HG03159 (cell line): ENCODE results near the gene RDH14.

ENCODE experiments used
- ATAC-seq: cut with Tn5 transposase; IDR thresholded peaks from one replicate; pipeline ENCODE4 v1.9.1; 2021; ENCODE audit warnings: mild to moderate bottlenecking, moderate library complexity; ENCODE audit not compliant: unreplicated experiment

Gene RDH14

DNA sequence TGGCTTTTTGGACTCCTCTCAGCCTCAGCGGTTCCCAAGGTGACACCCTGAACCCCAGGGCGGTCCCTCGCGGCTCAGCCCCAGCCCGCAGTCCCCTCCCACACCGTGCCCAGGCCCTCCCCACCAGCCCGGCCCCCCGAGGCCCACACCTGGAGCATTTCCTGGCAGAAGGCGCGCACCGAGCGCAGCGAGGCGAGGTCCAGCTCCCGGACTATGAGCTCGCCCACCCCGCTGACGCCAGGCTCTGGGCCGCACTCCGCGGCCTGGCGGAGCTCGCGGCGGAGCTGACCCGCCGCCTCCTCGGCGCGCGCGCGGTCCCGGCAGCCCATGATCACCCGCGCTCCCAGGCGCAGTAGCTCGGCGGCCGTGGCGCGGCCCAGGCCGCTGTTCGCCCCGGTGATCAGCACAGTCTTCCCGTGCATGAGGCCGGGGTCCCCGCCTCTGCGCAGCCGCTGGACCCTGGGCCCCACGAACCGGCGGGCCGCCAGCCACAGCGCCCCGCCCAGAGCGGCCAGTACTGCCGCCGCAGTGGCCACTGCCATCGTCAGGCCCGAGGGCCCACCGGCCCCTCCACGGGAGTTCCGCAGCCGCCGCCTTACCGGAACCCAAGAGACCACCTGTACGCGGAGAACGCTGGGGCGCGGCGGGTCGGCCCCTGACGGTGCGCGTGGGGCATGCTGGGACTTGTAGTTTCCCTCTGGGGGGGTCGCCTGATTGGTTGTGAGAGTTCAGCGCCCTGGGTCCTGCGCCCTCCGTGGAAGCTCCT, at the start of gene RDH14:
TSS of gene RDH14 (minus strand) at position 623 of the 766 bp plus-strand sequence. CDS start at position 542, 81 bp downstream.
- ATAC-seq, result peak; percentile 97

GRCh38 chr2:18610090-18610489, 49.6 kb upstream of the RDH14 start:
- ATAC-seq, result no peak

DNA sequence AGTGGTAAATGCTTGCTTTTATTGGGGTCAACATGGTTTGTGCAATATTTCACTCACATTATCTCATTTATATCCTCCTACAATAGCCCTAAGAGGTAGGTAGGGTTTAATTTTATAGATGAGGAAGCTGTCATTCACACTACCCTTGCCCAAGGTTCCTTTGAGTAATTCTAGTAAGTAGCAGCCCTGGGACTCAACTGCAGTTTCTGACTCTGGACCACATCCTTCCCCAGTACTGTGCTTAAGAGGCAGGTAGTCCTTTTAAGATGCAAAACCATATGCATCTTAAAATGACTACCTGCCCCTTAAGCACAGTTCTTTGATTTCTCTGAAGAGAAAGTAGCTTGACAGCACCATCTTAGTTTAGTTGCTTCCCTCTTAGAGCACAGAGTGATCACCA, 44.7 kb upstream of the RDH14 start:
- peak; percentile 57 for ATAC-seq

GRCh38 chr2:18604531-18604885, 44.1 kb upstream of the RDH14 start:
- no peak for ATAC-seq

DNA sequence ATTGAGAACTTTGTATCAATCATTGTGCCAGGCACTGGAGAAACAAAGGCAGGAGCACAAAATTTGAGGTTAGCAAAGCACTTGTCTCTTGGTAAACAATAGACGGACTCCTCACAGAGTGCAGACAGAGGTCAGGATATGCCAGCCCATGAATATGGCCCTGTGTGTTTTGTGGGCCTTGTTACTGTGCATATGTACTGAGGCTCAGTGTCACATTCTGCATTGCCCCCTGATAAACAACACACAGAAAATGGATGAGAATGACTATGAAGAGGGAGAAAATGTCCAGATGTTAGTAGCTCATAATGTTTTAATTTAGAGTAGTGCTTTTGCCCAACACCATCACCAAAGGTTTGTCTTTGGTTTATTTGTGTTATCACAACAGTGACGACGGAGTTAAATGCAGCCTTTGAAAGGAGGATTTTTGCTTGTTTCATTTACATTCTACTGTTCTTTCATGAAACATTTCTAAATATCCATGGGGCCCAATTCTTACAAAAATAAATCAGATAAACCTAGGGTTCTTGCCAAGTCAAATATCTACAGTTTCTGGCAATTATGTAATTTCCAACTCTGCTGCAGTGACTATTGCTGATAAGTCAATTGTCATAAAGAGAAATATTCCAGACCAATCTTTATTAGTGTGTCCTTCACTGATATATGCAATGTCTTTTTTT, 43.5 kb upstream of the RDH14 start:
- no peak for ATAC-seq

GRCh38 chr2:18602298-18602697, 41.8 kb upstream of the RDH14 start:
- ATAC-seq, result no peak

DNA sequence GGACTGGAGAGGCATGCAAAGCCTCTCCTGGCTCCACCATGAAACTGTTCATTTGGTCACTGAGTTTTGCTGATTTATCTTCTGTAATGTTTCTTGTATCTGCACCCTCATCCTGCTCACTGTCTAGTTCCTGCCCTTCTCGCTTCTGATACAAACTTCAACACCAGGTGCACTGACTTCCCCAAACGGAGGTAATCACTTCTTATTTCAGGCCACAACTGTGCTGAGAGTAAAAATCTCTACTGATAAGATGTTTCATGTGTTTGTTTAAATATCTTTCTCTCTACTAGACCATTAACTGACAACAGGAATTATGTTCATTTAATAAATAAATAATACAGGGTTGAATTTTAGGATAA, 39.8 kb upstream of the RDH14 start:
- ATAC-seq, result peak; percentile 59

DNA sequence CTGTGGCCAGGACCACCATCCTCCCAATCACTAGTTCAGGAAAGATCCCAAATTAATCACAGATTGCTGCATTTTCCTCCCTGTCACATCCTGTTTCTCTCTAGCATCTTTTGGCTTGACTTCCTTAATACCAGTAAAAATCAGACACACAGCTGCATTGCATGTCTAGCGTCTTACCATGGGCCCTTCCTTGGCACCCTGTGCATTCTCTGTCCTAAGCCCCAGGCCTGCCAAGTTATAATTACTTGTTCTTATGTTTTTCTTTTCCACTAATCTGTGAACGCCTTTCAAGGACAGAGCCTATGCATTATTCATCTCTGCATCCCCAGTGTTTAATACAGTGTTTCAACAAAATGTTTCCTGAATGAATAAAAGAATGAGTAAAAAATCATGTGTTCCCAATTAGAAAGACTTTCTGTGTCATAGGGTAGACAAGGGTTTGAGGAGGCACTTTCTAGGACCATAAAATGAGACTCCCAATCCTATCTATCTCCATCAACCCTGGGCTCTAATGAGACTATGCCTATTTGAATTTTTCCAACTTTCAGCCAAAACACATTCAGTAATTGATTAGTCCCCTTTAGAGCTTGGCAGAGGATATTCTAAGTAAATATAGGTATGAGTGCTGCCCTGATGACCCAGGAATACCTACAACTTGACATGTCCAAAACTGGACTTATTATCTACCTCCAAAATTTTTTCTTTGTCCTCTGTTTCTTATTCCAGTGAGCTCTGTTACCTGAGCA, 39.2 kb upstream of the RDH14 start:
- no peak for ATAC-seq

DNA sequence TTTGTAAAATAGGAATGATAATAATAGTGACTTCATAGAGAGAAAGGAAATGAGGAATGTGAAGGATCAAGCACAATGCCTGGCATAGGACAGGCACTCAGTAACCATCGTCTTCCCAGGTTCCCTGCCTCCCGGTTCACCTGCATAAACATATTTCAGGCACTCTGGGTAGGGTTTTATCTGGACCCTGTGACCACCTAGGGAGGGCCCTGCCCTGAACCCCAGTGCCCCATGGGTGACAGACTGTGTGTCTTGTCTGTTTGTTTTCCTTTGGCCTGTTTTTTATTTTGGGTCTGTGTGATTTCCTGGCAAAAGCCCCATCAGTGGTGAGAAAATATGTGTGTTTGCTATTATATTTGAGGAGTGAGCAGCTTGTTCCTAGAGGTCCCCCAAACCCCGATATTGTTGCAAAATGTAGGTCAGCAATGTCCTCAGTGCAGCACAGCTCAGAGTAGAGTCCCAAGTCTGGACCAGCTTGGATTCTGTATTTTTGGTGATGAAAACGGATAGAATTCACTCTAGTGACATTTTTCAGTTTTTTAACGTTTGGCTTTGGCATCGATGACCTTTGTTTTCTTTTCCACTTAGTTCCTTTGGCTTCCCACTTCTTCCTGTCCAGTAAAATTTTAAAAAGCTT, 38.5 kb upstream of the RDH14 start:
- ATAC-seq, result no peak

DNA sequence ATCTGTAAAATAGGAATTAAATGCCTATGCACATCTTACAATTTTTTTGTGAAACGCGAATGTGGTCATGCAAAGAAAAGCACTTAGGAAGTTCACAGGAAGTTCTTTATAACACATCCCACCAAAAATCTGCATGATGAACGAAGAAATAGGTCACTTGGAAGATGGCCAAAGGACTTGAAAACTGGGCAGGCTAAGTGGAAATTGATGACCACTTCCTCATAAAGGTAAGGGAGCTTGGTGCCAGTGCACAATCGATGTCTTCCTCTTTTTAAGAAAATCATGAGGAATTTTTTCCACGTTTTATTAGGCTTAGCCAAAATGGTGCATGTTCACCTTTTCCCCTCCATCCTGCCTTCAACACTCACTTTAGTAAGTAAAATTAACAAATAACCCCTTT, 37.2 kb upstream of the RDH14 start:
- no peak for ATAC-seq

GRCh38 chr2:18596993-18597392, 36.5 kb upstream of the RDH14 start:
- ATAC-seq, result no peak

DNA sequence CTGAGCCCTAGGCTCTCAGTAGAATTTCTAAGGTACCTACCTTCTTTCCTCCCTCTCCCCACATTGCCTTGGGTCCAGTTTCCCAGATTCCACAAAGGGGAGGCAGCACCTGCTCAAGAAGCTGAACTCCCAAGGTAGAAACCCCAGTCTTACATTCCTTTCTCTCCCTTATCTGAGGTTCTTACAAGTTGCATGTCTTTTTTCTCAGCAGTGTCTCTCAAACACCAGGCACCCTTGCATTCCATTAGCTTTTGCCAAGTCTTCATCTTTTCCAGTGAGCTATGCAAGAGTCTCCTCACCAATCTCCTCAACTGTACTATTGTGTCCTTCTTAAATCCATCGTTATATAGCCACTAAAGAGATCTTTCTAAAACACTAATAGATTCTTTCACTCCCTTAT, 33.0 kb upstream of the RDH14 start:
- no peak for ATAC-seq

GRCh38 chr2:18592372-18592771, 31.9 kb upstream of the RDH14 start:
- ATAC-seq, result no peak

GRCh38 chr2:18589354-18589753, 28.9 kb upstream of the RDH14 start, which contains the start of gene NT5C1B:
TSS of gene NT5C1B (minus strand) at chr2:18589569. CDS start at chr2:18589468, 101 bp downstream.
- no peak for ATAC-seq

DNA sequence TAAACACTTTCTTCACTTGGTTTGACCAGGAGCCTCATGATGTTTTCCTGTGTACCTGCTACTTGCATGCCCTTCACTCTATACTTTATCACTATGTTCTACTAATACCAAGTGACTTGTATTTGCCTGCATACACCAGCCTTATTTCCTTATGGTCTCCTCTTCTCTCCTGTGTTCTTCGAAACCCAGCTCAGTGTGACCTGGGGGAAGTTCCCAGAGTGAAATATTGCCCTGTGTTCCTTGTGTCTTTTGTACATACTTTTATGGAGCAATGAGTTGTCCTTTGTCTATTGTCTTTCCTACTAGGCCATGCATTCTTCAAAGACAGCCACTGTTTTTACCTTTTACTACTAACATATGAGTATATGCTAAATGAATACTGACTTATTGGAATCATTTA, 28.3 kb upstream of the RDH14 start:
- ATAC-seq, result no peak

DNA sequence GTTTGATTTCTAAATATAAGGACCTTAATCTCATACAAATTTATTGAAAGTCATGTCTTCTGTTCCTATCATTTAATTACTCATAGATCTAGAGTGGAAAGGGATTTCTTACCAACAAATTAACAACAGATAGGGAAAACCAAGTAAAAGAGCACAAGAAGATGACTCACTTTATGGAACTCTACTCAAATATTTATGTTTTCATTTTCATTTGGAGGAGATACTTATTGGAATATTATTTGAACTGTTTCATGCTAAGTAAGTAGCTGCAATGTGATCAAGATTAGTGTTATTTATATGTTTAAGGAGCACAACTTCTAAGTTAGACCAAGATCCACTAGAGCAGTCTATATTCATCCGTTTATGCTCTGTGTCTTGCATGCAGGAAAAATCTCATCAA, 27.6 kb upstream of the RDH14 start:
- ATAC-seq, result no peak

- ATAC-seq, result no peak
These were observed 25.1 kb upstream of the RDH14 start for GRCh38 chr2:18585526-18585925.

DNA sequence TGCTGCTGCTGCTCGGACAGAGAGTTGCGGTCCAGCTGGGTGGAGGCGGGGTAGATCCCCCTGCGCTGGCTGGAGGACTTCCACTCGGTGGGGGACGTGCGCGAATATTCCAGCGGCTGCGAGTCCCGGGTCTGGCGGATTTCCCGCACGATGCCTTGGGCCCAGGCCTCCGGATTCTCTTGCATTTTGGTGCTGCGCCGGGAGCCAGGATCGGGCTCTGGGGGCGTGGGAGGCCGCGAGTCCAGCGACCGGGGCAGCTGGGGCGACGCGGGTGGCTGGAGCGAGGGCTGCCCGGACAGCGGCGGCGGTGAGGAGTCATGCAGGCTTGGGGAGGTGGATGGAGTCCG, 24.1 kb upstream of the RDH14 start:
- ATAC-seq, result no peak

DNA sequence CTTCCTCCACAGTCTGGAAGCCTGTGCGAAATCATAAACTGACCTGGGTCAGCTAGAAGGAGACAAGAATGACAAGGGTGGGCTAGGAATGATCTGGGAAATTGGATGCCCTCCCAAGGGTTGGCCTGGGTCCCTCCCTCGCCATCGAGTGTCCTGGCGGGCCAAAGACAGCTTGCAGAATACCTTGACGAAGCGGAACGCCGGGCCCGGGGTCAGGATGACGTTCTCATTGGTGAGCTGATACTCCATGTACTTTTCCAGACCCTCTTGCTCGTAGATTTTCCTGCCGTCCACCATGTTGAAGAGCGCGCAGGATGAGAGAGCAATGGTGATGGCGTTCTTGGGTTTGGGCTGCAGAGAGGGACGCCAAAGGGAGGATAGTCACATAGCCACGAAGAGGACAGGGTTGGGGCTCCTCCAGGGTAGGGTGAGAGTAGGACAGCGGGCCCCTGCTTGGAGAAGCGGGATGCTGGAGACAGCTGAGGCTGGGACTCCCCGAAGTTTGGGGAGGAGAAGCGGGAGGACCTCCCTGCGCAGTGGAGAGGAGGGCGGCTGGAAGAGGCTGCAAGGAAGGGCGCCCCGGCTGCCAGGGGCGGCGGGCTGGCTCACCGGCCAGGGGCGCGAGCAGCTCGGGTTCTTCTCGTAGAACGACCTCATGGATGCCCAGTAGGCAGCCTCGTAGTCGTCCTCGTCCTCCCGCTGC, 23.6 kb upstream of the RDH14 start:
- no peak for ATAC-seq

DNA sequence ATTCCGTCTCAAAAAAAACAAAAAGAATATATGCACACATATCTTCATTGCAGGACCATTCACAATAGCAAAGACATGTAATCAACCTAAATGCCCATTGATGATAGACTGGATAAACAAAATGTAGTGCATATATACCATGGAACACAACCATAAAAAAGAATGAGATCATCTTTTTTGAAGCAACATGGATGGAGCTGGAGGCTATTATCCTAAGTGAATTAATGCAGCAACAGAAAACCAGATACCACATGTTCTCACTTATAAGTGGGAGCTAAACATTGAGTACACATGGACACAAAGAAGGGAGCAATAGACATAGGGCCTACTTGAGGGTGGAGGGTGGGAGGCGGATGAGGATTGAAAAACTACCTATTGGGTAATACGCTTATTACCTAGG, 20.2 kb upstream of the RDH14 start:
- ATAC-seq, result no peak

DNA sequence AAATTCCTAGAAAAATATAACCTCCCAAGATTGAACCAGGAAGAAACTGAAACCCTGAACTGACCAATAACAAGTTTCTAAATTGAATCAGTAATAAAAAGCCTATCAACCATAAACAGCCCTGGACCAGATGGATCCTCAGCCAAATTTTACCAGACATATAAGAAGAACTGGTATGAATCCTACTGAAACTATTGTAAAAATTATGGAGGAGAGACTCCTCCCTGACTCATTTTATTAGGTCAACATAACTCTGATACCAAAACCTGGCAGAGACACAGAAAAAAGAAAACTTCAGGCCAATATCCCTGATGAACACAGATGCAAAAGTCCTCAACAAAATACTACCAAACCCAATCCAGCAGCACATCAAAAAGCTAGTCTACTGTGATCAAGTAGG, 17.6 kb upstream of the RDH14 start:
- no peak for ATAC-seq
